ENCODE data around the gene TFCP2. TPM values are rescaled to one million over a fixed set of nuclear protein-coding genes. Genes with fewer than 3 reads are reported as not detected.
"Not testable (repeated sequence)": the region's sequence is repeated elsewhere in the genome, so short reads cannot be mapped to it uniquely, and the experiment has no call there.

TFCP2 gene, protein sequence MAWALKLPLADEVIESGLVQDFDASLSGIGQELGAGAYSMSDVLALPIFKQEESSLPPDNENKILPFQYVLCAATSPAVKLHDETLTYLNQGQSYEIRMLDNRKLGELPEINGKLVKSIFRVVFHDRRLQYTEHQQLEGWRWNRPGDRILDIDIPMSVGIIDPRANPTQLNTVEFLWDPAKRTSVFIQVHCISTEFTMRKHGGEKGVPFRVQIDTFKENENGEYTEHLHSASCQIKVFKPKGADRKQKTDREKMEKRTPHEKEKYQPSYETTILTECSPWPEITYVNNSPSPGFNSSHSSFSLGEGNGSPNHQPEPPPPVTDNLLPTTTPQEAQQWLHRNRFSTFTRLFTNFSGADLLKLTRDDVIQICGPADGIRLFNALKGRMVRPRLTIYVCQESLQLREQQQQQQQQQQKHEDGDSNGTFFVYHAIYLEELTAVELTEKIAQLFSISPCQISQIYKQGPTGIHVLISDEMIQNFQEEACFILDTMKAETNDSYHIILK
- polyA plus RNA-seq (2013, experiment 1 of 2) = 31.9 TPM
- polyA plus RNA-seq (2013, experiment 2 of 2) = 32.5 TPM

DNA sequence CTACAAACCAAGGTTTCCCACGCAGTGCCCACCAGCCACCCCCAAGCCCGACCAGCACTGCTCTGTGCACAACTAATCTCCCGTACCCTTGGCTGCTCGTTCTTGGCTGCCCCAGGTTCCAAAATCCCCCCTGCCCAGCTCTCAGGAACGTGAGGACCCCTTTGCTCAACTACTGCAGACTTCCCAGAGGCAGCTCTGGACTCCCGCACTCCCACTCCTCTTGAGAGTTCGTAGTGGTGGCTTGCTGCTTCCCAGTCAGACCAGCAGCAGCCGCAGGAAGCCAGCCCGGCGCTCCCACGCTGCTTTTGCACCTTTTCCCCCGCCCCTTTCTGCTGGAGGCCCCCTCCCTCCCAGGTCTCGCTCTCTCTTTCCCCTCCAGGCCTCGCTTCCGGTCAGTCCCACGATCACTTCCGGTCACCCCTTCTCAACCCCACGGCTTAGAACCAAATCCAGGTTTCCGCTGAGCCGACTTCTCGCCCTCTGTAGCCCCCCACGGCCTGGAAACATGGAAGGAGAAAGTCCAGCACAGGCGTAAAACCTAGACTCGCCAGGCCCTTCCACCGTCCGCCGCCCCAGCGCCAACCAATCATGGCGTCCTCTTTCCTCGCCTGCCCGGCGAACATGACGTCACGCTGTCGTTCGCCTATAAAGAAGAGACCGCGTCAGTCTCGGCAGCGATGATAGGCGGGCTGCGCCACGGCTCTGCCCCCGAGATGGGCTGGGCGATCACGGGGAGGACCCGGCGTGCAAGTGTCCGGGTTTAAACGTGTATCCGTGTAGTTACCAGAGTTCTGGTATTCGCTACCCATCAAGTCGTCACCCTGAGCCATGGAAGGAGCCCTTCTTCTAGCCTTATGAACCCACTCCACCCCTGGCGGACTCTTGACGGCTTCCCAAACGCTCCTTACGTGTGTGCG, at the start of gene TFCP2:
Gene TFCP2, minus strand, starts transcription at position 621 of the 917 bp plus-strand sequence. CDS start 713 bp downstream, outside the sequence.
- Histone ChIP-seq H2BK15ac (replicated peaks; ENCODE audit: low read depth) (no peak within 1 kb of the TSS), H3K9ac (ENCODE audit: low read length) (peak within 1 kb of the TSS; percentile 93), H3K23ac (ENCODE audit: low read length) (peak within 1 kb of the TSS; percentile 69), H3K4ac (ENCODE audit: low read depth, low read length) (peak within 1 kb of the TSS; percentile 90), H4K8ac (ENCODE audit: low read depth, low read length) (peak within 1 kb of the TSS; percentile 59), H2BK5ac (ENCODE audit: low read length) (peak within 1 kb of the TSS; percentile 81), H2AK5ac (ENCODE audit: low read length) (no peak within 1 kb of the TSS), H3K4me2 (ENCODE audit: low read length) (peak within 1 kb of the TSS; percentile 97), H3K56ac (ENCODE audit: low read length) (peak within 1 kb of the TSS; percentile 97), H4K5ac (ENCODE audit: low read length) (peak within 1 kb of the TSS; percentile 5), H3K79me1 (ENCODE audit: low read length) (no peaks in the 10 kb centered on the region), H3K4me3 (ENCODE audit: low read length) (peak within 1 kb of the TSS; percentile 77), H3K27me3 (ENCODE audit: insufficient read depth, low read length, poor library complexity) (no peaks in the 10 kb centered on the region), H3K18ac (ENCODE audit: low read length) (peak within 1 kb of the TSS; percentile 82), H3K36me3 (ENCODE audit: control insufficient read depth, insufficient read depth, low read length) (no peaks in the 10 kb centered on the region), H2BK120ac (ENCODE audit: low read depth, low read length) (no peak within 1 kb of the TSS), H3K79me2 (ENCODE audit: control insufficient read depth, insufficient read depth, low read length) (peaks cover 37% of the 10 kb centered on the region), H3K27ac (ENCODE audit: low read depth, low read length) (peak within 1 kb of the TSS; percentile 81), H3K4me1 (ENCODE audit: control insufficient read depth, low read depth, low read length) (no peaks in the 10 kb centered on the region)
- DNase-seq = peak; percentile 98
- no CpG with 5 or more reads among the region's 58 CpGs for WGBS (ENCODE audit: extremely low coverage, insufficient coverage, low lambda C conversion rate)

DNA sequence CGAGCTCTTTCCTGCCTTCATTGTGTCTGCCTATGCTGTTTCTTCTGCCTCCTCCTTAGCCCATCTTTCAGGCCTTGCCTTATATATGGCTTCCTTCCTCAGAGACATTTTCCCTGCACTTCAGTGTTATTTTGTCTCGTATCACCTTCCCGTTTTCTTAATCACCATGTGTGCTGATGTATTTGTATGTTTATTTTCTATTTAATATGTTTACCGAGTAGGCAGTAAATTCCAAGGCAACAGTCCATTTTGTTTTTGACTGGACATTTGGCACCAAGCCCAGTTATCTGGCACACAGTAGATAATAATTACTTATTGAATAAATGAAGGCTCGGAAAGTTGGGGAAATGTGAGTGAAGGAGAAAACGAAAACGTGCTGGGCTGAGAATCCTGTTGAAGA, 49.5 kb upstream of the TFCP2 start:
- DNase-seq = no peak
- Histone ChIP-seq H4K8ac (ENCODE audit: low read depth, low read length) (no peak overlapping the region), H3K36me3 (ENCODE audit: control insufficient read depth, insufficient read depth, low read length) (no peaks in the 10 kb centered on the region), H2BK120ac (ENCODE audit: low read depth, low read length) (no peak overlapping the region), H3K9ac (ENCODE audit: low read length) (no peak overlapping the region), H4K5ac (ENCODE audit: low read length) (no peak overlapping the region), H3K4me1 (ENCODE audit: control insufficient read depth, low read depth, low read length) (peaks cover 9% of the 10 kb centered on the region), H3K79me2 (ENCODE audit: control insufficient read depth, insufficient read depth, low read length) (no peaks in the 10 kb centered on the region), H2BK15ac (replicated peaks; ENCODE audit: low read depth) (no peak overlapping the region), H3K4me2 (ENCODE audit: low read length) (no peak overlapping the region), H3K79me1 (ENCODE audit: low read length) (no peaks in the 10 kb centered on the region), H3K56ac (ENCODE audit: low read length) (no peak overlapping the region), H3K4ac (ENCODE audit: low read depth, low read length) (no peak overlapping the region), H2BK5ac (ENCODE audit: low read length) (no peak overlapping the region), H2AK5ac (ENCODE audit: low read length) (no peak overlapping the region), H3K27ac (ENCODE audit: low read depth, low read length) (no peak overlapping the region), H3K18ac (ENCODE audit: low read length) (no peak overlapping the region), H3K23ac (ENCODE audit: low read length) (no peak overlapping the region), H3K27me3 (ENCODE audit: insufficient read depth, low read length, poor library complexity) (no peaks in the 10 kb centered on the region), H3K4me3 (ENCODE audit: low read length) (no peak overlapping the region)
- 100% methylated on average over 3 of the region's 7 CpGs for WGBS (ENCODE audit: extremely low coverage, insufficient coverage, low lambda C conversion rate)

DNA sequence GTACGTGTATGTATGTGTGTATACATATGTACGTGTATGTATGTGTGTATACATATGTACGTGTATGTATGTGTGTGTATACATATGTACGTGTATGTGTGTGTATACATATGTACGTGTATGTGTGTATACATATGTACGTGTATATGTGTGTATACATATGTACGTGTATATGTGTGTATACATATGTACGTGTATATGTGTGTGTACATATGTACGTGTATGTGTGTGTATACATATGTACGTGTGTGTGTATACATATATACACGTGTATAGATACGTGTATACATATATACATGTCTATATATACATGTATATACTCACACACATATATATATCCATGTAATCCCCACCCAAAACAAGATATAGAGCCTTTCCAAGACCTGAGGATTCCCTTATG, 46.9 kb upstream of the TFCP2 start:
- H3K27ac ChIP-seq (ENCODE audit: low read depth, low read length); H3K79me1 ChIP-seq (ENCODE audit: low read length); H4K5ac ChIP-seq (ENCODE audit: low read length); DNase-seq; H3K36me3 ChIP-seq (ENCODE audit: control insufficient read depth, insufficient read depth, low read length); H3K4me3 ChIP-seq (ENCODE audit: low read length); H3K27me3 ChIP-seq (ENCODE audit: insufficient read depth, low read length, poor library complexity); H3K4ac ChIP-seq (ENCODE audit: low read depth, low read length); H3K18ac ChIP-seq (ENCODE audit: low read length); H3K4me2 ChIP-seq (ENCODE audit: low read length); H3K23ac ChIP-seq (ENCODE audit: low read length); H3K56ac ChIP-seq (ENCODE audit: low read length); H3K9ac ChIP-seq (ENCODE audit: low read length); H2AK5ac ChIP-seq (ENCODE audit: low read length); H2BK120ac ChIP-seq (ENCODE audit: low read depth, low read length); H2BK5ac ChIP-seq (ENCODE audit: low read length); H3K79me2 ChIP-seq (ENCODE audit: control insufficient read depth, insufficient read depth, low read length); H4K8ac ChIP-seq (ENCODE audit: low read depth, low read length); H2BK15ac ChIP-seq (replicated peaks; ENCODE audit: low read depth): not testable (repeated sequence)
- WGBS (ENCODE audit: extremely low coverage, insufficient coverage, low lambda C conversion rate) = no CpG with 5 or more reads among the region's 12 CpGs
- peaks cover 11% of the 10 kb centered on the region for H3K4me1 ChIP-seq (ENCODE audit: control insufficient read depth, low read depth, low read length)

DNA sequence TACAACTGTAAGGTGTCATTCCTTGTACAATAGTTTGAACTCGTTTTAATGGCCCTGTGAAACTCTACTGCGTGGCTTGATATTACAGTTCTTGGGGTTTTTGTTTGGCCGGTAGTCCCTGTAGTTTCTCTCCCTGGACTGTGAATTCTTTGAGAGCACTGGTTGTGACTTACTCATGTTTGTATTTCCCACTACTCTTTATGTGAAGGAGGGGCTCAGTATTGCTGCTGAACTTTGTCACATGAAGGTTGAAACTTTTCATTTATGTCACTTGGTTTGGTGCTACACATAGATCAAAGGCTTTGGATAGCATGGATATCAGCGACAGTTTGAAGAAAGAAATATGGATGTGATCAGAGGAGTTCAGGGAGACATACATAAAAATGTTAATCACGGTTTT, 46.4 kb upstream of the TFCP2 start:
- no peak overlapping the region for H4K5ac ChIP-seq (ENCODE audit: low read length)
- H3K4me2 ChIP-seq (ENCODE audit: low read length) = peak overlapping the region; percentile 15
- peak overlapping the region; percentile 80 for H2AK5ac ChIP-seq (ENCODE audit: low read length)
- no peak overlapping the region for H2BK15ac ChIP-seq (replicated peaks; ENCODE audit: low read depth)
- no peak overlapping the region for H4K8ac ChIP-seq (ENCODE audit: low read depth, low read length)
- no peaks in the 10 kb centered on the region for H3K79me1 ChIP-seq (ENCODE audit: low read length)
- no peak for DNase-seq
- peak overlapping the region; percentile 64 for H3K56ac ChIP-seq (ENCODE audit: low read length)
- no peaks in the 10 kb centered on the region for H3K79me2 ChIP-seq (ENCODE audit: control insufficient read depth, insufficient read depth, low read length)
- H3K27me3 ChIP-seq (ENCODE audit: insufficient read depth, low read length, poor library complexity) = no peaks in the 10 kb centered on the region
- WGBS (ENCODE audit: extremely low coverage, insufficient coverage, low lambda C conversion rate) = no CpG with 5 or more reads among the region's 5 CpGs
- no peak overlapping the region for H3K23ac ChIP-seq (ENCODE audit: low read length)
- H2BK5ac ChIP-seq (ENCODE audit: low read length) = no peak overlapping the region
- peaks cover 11% of the 10 kb centered on the region for H3K4me1 ChIP-seq (ENCODE audit: control insufficient read depth, low read depth, low read length)
- H3K4me3 ChIP-seq (ENCODE audit: low read length) = no peak overlapping the region
- H3K27ac ChIP-seq (ENCODE audit: low read depth, low read length) = no peak overlapping the region
- H2BK120ac ChIP-seq (ENCODE audit: low read depth, low read length) = no peak overlapping the region
- no peak overlapping the region for H3K18ac ChIP-seq (ENCODE audit: low read length)
- no peaks in the 10 kb centered on the region for H3K36me3 ChIP-seq (ENCODE audit: control insufficient read depth, insufficient read depth, low read length)
- H3K9ac ChIP-seq (ENCODE audit: low read length) = peak overlapping the region; percentile 38
- H3K4ac ChIP-seq (ENCODE audit: low read depth, low read length) = no peak overlapping the region

DNA sequence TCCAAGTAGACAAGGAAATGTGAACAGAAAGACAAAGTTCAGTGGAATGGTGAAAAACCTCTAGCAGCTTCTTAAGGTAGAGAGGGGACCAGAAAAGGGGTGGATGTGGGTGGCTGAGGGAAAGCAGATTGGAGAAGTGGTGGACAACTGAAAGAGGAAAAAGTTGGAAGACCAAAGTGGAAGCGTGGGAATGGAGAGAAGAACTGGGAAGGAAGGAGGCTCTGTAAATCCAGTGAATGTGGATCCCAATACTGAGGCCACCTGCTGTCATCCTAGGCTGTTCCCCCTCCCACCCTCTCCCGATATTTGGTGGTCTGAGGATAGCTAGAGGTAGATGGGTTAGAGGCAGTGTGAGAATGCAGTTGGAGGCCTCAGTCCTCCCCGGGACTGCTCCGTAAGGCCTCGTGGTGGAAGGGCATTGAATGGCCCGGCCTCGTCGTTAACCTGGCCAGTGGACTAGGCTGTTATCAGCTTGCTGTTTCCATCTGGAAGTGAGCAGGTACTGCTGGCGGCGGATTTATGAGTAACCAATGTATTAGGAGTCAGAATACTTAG, 45.7 kb upstream of the TFCP2 start:
- peak overlapping the region; percentile 100 for H3K18ac ChIP-seq (ENCODE audit: low read length)
- no peak overlapping the region for H4K8ac ChIP-seq (ENCODE audit: low read depth, low read length)
- no peak overlapping the region for H3K4me3 ChIP-seq (ENCODE audit: low read length)
- H3K27me3 ChIP-seq (ENCODE audit: insufficient read depth, low read length, poor library complexity) = no peaks in the 10 kb centered on the region
- no peak overlapping the region for H3K23ac ChIP-seq (ENCODE audit: low read length)
- peak overlapping the region; percentile 38 for H2BK5ac ChIP-seq (ENCODE audit: low read length)
- no peak overlapping the region for H2BK120ac ChIP-seq (ENCODE audit: low read depth, low read length)
- H4K5ac ChIP-seq (ENCODE audit: low read length) = no peak overlapping the region
- peaks cover 11% of the 10 kb centered on the region for H3K4me1 ChIP-seq (ENCODE audit: control insufficient read depth, low read depth, low read length)
- peak overlapping the region; percentile 79 for H3K9ac ChIP-seq (ENCODE audit: low read length)
- no peak overlapping the region for H2BK15ac ChIP-seq (replicated peaks; ENCODE audit: low read depth)
- DNase-seq = peak; percentile 59
- H3K36me3 ChIP-seq (ENCODE audit: control insufficient read depth, insufficient read depth, low read length) = no peaks in the 10 kb centered on the region
- no peaks in the 10 kb centered on the region for H3K79me1 ChIP-seq (ENCODE audit: low read length)
- peak overlapping the region; percentile 91 for H3K56ac ChIP-seq (ENCODE audit: low read length)
- no CpG with 5 or more reads among the region's 10 CpGs for WGBS (ENCODE audit: extremely low coverage, insufficient coverage, low lambda C conversion rate)
- no peaks in the 10 kb centered on the region for H3K79me2 ChIP-seq (ENCODE audit: control insufficient read depth, insufficient read depth, low read length)
- H2AK5ac ChIP-seq (ENCODE audit: low read length) = peak overlapping the region; percentile 71
- H3K4ac ChIP-seq (ENCODE audit: low read depth, low read length) = peak overlapping the region; percentile 38
- H3K4me2 ChIP-seq (ENCODE audit: low read length) = peak overlapping the region; percentile 64
- H3K27ac ChIP-seq (ENCODE audit: low read depth, low read length) = peak overlapping the region; percentile 68
